Fibroblast of upper back skin (primary cell): ENCODE measurements around the gene MAT2A.
"Not testable (repeated sequence)": the region's sequence is repeated elsewhere in the genome, so short reads cannot be mapped to it uniquely, and the experiment has no call there.

ENCODE experiments used
- DNase-seq: peaks from one replicate; pipeline ENCODE4 v3.0.0-alpha.2; 2013

Gene MAT2A

DNA sequence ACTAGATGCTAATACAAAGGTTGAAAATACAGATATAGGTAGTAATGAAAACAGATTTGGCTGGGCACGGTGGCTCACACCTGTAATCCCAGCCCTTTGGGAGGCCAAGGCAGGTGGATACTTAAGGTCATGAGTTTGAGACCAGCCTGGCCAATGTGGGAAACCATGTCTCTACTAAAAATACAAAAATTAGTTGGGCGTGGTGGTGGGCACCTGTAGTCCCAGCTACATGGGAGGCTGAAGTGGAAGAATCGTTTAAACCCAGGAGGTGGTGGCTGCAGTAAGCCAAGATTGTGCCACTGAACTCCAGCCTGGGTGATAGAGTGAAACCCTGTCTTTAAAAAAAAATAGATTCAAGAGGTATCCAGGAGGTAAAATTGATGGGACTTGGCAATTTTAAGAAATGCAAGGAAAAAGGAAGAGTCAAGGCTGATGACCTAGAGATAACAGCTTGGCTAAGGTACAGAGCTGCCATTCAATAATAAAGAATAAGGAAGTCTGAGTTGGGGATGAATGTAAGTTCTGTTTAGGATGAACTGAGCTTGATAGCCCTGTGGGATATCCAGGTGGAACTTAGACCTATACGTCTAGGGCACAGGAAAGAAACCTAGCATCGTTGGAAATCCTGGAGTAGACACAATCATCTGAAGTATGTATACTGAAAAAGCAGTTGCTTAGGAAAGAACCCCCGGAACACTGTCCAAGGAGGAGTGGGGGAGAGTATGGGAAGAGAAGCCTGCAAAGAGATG lies 9.1 kb downstream of the MAT2A start:
- peak; percentile 24 for DNase-seq

DNA sequence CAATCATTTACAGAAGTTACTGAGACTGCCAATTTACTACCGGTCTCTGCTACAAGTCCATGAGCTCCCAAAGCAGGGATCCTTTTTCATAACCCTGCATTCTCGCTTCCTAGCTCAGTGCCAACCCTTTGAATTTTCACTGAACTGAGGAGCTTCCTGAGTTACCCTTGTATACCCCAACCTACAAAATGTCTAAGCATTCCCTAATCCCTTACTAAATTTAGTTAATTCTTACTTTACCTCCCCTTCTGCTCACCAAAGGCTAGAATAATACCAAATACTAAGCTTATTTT lies 9.6 kb downstream of the MAT2A start:
- no peak for DNase-seq

DNA sequence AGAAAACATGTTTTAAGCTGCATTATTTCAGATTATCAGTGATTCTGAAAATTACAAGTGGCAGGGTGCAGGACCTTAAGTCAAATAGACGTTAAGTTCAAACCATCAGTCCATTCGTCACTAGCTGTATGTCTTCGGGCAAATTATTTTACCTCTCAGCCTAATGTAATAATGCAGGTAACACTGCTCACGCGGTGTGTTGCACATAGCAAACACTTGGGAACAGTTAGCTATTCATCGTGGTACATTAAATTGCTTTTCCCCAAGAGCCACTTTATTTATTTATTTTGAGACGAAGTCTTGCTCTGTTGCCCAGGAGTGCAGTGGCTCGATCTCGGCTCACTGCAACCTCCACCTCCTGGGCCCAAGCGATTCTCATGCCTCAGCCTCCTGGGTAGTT lies 10.1 kb downstream of the MAT2A start:
- no peak for DNase-seq

DNA sequence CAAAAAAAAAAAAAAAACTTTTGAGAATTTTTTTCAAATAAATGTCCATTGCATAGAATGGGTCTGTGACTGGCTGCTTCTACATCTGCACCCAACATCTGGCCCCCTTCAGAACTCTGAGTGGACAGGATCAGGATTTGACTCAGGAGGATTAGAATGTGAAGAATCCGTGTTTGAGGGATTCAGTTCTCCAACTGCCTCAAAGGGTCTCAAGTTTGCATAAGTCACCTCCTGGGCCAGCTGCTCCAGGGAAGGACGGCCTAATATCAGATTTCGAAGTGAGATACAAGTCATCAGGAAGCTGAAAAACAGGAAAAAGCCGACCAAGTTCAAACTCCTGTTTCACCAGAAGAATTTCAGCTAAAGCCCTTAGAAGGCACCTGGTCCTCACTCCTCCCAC lies 10.9 kb downstream of the MAT2A start:
- DNase-seq: peak; percentile 94

DNA sequence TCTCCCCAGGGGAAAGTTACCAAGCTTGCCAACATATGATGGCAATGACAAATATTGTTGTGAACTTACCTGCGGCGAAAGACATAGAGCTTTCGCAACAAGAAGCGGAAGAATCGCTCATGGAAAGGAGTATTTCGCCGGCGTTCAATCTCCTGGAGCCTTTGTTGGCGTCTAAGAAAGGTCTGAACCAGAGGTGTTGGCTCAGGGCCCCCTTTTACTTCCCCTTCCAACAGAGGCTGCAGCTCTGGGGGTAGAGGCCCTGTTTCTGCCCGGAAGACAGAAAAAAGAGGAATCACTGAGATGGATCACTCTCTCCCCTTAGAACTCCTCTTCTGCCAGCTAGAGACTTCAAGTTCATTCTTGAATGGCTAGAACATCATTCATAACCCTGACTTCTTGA lies 11.5 kb downstream of the MAT2A start:
- no peak for DNase-seq

DNA sequence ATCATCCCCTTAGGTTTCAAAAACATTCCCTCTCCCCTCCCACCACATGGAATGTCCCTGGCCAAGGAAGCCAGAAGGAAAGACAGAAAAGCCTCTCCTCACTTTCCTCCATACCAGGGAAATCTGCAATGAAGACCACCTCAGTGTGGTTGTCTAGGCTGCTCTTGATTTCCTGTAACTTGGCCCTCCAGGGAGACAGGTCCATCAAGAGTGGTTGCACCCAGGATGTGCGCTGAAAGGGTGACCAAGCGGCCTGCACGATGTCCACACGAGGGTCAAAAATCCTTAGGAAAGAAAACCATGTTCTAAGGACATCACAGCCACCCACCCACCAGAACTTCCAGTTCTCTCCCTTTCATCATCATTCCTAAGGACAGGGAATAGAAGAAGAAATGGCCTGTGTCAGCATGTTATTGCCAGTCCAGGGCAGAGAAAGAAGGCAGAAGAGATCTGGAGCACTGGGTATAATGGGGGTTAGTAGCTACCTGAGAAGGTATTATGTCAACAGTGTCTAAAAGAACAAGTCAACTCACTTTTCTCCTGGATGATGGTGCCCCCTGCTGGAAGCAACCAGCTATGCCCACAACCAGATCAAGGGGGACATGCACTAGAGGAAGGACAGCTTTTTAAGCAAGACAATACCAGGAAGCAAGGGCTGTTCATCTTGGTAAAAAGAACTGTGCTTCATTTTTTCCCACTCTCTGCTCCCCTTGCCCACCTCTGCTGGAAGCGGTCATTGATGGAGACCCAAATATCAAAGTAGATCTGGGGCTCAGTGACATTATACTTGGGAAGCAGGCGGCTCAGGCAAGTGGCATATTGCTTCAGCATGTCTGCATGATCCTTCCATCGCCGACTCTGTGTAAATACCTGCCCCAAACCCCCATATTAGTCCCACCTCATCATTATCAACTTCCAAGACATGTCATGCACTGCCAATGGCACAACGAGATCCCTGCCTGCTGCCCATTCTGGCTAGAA lies 13.0 kb downstream of the MAT2A start:
- peak; percentile 69 for DNase-seq

DNA sequence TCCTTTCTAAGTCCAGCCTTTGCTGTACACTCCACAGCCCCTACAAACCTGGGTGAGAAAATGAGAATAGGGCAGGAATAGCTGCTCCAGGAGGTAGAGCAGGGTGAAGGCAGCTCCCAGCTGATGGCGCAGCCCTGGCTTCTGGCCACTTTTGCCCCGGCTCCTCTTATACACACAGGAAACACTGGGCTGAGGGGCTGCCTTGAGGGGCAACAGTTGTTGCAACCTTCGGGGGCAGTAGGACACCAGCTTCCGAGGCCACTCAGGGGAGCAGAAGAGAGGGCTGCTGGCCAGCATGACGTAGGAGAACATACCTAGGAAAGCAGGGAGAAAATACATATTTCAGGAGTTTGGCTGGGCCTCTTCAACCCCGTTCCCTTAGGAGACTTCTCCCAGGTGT lies 14.2 kb downstream of the MAT2A start:
- DNase-seq: no peak

DNA sequence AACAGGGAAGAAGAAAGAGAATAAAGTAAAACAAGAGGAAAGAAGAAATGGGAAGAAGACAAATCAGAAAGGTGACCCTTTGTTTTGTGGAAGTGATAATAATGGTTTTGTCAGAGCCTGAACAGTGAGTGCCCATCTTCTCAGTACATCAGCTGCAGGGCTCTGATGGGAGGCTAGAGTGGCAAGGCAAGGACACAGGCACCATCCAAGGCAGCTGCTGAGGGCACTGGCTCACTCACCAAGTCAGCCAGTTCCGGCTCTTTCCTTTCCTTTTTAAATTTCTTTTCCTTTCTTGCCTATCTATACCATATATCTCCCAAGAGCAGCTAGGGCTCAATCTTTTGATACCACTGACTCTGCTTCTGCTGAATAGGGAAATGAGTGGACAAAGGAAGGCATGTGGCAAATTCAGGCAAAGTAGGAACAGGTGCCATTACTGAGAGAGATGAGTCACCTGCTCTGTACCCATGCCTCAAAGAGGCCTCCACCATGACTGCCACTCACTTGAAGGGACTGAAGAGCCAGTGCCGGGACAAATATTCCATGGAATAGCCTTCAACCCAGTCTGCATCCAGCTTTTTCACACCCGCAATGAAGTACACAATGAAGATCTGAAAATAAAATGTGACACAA lies 16.1 kb downstream of the MAT2A start:
- DNase-seq: no peak

DNA sequence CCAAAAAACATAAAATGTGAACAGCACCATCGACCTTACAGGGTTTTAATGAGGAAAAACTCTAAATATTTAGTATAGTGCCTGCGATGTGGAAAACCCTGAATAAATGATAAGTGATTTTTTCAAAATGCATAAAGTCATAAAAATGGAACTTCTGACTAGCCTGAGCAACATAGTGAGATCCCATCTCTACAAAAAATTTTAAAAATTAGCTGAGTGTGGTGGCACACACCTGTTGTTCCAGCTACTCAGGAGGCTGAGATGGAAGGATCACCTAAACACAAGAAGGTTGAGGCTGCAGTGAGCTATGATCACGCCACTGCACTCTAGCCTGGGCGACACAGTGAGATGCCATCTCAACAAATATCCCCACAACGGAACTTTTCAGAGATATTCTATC lies 18.2 kb downstream of the MAT2A start:
- no peak for DNase-seq

DNA sequence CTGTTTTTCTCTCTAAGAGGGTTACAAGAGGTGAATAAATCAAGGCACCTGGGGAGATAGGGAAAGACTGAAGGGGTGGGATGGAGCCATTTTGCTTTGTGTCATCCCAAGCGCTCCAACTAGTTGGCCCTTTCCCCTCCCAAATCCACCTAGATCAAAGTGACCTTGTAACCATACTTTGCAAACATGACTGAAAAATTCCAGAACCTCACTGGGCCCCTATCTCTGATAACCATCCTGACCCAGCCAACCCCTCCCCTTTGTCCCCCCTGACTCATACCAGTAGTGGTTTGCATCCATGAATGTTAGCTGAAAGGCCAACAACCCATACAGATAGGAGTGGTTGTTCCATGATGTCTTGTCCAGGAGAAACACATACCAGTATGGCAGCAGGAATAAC lies 19.2 kb downstream of the MAT2A start:
- DNase-seq: no peak

DNA sequence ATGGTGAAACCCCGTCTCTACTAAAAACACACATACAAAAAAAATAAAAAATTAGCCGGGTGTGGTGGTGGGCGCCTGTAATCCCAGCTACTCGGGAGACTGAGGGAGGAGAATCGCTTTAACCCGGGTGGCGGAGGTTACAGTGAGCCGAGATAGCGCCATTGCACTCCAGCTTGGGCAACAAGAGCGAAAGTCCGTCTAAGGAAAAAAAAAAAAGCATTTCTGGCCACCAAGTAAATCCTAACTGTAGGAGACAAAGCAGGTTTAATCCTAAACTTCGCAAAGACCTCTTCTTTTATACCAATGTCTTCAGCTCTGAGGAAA lies 21.4 kb downstream of the MAT2A start:
- not testable (repeated sequence) for DNase-seq

DNA sequence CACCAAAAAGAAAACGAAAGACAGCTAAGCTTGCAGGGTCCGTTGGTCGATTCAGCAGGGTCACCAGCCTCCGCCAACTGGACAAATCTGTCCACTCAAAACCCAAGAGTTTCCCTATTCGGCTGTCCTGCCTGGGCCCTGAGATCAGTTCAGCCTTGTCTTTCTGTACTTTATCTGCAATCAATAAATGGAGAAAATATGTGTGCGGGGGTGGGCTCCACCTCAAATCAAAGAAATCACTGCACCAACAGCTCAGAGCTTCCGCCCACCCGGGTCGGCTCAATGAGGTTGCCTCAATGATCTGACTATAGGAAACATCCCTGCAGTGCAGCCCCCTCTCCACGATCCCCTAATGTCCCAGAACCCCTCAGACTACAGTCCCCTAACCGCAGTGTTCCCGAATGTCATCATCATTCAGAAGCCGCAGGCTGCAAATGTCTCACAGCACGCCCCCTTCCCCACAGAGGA lies 21.9 kb downstream of the MAT2A start:
- no peak for DNase-seq

DNA sequence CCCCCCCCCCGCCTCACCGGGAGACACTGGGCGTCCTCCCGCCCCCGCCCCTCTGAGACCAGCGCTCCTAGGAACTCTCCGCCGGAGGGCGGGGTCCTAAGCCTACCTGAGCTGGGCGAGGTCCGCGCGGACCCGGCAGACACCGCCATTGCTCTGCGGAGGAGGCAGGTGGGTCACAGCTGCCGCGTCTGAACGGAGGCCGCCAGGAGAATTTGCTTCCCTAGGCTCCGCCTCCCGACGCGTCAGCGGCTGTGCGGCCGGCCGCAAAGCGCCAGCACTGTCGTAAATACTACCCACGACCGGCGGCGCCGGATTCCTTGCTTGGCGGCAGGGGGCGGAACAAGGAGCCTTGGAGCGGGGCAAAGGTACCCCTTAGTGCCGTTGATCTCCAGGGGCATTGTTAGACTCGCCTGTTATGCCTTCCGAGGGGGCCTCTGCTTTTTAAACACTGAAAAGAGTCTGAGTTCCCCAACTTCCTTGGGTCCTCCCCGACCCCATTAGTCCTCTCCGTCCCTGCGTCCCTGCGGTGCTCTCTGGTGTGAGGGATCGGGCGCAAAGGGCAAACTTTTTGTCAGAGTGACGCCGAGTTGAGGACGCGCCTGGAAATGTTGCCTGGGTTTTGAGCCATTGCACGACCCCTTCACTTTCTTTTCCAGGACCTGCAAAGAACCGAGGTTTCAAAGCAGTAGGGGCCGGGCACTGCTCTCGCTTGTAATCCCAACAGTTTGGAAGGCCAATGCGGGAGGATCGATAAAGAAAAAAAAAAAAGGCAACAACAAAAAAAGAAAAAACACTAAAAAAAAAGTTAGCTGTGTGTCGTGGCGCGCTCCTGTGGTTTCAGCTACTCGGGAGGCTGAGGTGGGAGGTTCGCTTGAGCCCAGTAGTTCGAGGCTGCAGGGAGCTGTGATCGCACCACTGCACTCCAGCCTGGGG lies 22.6 kb downstream of the MAT2A start, which contains the start of gene GGCX:
Gene GGCX (minus strand): TSS at position 214 of the 933 bp plus-strand sequence. CDS start 65 bp downstream, at position 149.
- peak; percentile 91 for DNase-seq

DNA sequence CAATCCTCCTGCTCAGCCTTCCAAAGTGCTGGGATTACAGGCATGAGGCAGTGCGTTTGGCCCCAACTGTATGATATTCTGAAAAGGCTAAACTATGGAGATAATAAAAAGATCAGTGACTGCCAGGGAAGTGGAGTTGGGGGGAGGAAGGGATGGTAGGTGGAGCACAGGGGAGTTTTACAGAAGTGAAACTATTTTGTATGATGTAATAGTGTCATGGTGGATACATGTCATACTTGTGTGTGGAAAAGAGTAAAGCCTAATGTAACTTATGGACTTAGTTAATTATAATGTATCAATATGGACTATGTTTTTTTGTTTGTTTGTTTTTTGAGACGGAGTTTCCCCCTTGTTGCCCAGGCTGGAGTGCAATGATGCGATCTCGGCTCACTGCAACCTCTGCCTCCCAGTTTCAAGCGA lies 25.2 kb downstream of the MAT2A start:
- DNase-seq: no peak

DNA sequence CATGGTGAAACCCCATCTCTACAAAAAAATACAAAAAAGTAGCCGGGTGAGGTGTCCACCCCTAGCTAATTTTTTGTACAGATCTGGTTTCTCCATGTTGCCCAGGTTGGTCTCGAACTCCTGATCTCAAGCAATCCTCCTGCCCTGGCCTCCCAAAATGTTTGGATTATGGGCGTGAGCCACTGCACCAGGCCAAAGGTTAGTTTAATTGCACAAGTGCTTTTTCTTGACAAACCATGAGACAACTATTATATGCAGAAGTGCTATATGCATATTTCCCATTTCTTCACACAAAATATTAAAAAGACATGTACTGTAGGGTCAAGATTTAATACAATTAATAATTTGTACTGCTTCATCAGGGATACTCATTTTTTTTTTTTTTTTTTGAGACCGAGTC lies 27.3 kb downstream of the MAT2A start:
- no peak for DNase-seq

DNA sequence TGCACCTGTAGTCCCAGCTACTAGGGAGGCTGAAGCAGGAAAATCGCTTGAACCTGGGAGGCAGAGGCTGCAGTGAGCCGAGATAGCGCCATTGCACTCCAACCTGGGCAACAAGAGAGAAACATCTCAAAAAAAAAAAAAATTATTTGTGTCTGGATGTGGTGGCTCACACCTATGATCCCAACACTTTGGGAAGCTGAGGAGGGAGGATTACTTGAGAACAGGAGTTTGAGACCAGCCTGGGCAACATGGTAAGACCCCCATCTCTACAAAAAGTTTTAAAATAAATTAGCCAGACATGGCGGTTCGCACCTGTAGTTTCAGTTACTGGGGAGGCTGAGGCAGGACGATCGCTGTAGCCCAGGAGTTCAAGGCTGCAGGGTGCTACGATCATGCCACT lies 36.8 kb downstream of the MAT2A start:
- DNase-seq: no peak

DNA sequence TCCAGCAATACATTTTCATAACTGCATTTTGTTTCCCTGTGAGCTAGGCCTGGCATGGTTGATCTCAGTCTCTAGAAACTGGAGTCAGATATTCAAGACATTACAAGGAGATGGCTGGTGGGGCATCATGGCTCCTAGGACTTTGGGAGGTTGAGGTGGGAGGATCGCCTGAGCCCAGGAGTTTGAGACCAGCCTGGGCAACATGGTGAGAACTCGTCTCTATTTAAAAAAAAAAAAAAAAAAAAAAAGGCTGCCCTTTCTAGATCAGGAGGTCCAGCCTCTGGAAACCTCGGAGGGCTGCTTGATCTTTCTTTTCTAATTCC lies 38.1 kb downstream of the MAT2A start:
- no peak for DNase-seq

DNA sequence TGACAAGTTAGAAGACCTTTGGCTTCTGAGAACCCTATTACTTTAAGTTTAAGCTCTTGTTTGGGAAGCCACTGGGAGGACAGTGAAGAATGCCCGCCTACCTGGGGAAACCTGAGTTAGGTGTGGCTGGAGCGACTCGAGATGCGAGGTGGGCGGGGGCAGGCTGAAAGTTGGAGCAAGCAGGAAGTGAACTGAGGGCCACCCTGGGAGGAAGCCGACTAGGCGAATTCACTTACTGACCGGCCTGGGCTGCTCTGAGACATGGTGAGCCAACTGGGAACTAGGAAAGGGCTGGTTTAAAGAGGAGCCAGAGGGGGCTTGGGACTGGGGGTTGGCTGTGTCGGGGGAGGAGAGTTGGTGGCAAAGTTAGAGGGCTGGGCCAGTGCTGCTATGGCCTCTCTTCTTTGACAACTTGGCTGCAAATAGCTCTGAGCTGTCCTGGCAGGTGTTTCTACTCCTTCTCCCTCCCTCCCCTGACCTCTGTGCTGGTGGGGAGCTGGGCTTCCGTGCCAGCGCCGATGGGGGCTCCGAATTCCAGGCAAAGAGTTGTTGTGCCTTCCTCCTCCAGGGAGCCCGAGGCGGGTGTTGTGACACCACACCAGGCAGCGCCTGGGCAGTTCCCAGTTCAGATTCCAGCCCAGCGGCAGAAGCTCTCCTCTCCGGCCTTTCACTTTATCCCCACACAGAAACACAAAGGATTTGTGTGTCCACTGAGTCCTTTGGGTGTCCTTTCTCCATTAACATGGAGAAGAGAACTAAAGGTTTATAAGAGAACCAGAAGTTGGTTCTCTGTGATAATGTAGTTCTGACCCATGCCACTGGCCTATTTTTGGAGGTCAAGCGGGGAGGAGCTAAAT lies 38.6 kb downstream of the MAT2A start, which contains the start of gene VAMP8:
Gene VAMP8 (plus strand): TSS at position 201 of the 857 bp plus-strand sequence. CDS start 61 bp downstream, at position 262.
- no peak for DNase-seq

DNA sequence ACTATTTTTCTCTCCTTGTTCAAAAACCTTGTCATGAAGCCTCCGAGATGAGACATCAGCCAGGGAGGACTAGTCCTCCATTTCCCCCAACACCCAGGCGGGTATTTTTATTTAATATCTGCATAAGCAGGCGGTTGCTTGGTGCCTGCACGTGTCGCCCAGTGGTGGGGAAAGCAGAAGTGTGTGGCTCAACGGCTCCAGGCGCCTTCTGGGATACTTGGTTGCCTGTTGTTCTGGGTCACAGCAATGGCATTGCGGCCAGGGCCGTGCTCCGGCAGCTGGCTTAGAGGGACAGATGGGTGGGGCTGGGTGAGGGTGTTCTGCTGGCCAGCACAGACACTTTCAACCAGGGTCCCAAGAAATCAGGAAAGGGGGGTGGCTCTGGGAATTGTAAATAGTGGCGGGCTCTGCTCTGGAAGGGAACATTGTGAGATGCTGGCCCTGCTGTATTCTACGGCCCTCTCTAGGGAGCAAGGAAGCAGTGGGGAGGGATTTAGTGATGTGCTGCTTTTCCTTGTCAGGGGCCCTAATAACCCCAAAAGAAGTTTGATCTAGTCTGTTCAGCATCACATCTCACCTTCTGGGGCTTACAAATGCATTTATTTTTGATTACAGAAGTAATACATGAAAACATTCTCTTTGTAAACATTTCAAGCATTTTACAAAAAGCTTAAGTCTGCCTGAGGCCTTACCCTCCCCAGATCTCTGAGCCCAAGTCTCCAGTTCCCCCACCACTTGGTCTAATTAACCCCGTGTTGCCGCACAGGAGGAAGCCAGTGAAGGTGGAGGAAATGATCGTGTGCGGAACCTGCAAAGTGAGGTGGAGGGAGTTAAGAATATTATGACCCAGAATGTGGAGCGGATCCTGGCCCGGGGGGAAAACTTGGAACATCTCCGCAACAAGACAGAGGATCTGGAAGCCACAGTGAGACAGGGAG lies 39.5 kb downstream of the MAT2A start:
- no peak for DNase-seq

DNA sequence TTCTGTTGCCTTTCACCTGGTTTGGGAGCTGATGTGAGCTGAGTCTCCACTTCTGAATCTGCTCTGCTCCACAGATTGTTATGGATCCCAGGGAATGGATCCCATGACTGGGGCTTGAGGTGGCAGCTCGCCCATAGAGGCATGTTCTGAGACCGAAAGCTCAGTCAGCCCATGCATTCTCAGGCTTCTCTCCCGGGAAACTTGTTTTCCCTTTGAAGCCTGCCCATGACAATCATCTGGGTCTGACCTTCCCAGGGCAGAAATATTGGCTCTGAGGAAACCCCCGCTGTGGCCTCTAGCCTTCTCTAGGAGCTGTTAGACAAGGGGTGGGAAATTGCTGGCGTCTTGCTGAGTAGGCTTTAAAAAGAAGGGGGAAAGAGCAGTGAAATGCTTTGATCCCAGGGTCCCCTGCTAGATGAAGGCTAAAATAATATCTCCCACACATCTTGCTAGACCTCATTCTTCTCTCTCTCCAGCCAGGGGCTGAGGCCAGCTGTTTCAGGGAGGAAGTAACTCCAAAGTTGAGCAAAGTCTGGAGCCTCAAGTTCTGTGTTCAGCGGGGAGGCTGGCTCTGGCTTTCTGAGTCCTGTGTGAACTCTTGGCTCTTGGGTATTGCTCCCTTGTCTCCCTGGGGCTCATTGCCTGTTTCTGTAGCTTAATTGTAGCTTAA lies 40.4 kb downstream of the MAT2A start:
- DNase-seq: no peak
